WERI-Rb-1 (cell line): Measurements from ENCODE around the gene BIN1.
A peak's percentile ranks its signal among the peaks of the same experiment; 100 is the strongest.

Experiments
- DNase-seq: peaks from one replicate; pipeline ENCODE4 v3.0.0-alpha.2; 2020
- H3K27ac ChIP-seq: fragments of 250-450 bp; sonication (Bioruptor Pico); 2 replicates; pipeline ENCODE4 v1.5.1; 2020; ENCODE audit warnings: mild to moderate bottlenecking, moderate library complexity
- H3K27me3 ChIP-seq: fragments of 250-450 bp; sonication (Bioruptor Pico); 2 replicates; pipeline ENCODE4 v1.5.1; 2021; ENCODE audit warnings: mild to moderate bottlenecking, low read depth, moderate library complexity; ENCODE audit not compliant: insufficient read depth, severe bottlenecking
- H3K36me3 ChIP-seq: fragments of 250-450 bp; sonication (Bioruptor Pico); 2 replicates; pipeline ENCODE4 v1.5.1; 2020; ENCODE audit warnings: mild to moderate bottlenecking, moderate library complexity
- H3K4me3 ChIP-seq: 2 replicates; pipeline ENCODE4 v1.5.1; 2011; ENCODE audit warnings: low read depth, mild to moderate bottlenecking, control low read depth, low read length
- H3K9me3 ChIP-seq: fragments of 250-450 bp; sonication (Bioruptor Pico); 2 replicates; pipeline ENCODE4 v1.5.1; 2021; ENCODE audit warnings: mild to moderate bottlenecking, moderate library complexity; ENCODE audit not compliant: severe bottlenecking
- CTCF ChIP-seq: IDR thresholded peaks from 2 replicates; pipeline ENCODE4 v1.5.1; 2011; ENCODE audit warnings: low read depth, mild to moderate bottlenecking, control low read depth, inconsistent platforms, low read length

The BIN1 gene

GRCh38 chr2:127074358-127074757 lies 32.6 kb downstream of the BIN1 start:
- H3K27me3 ChIP-seq = no peaks in the 10 kb centered on the region
- H3K4me3 ChIP-seq = no peak overlapping the region
- DNase-seq = no peak
- TF ChIP-seq CTCF = no peak
- peak overlapping the region; percentile 51 for H3K27ac ChIP-seq
- H3K36me3 ChIP-seq = peaks cover 48% of the 10 kb centered on the region
- no peaks in the 10 kb centered on the region for H3K9me3 ChIP-seq

DNA sequence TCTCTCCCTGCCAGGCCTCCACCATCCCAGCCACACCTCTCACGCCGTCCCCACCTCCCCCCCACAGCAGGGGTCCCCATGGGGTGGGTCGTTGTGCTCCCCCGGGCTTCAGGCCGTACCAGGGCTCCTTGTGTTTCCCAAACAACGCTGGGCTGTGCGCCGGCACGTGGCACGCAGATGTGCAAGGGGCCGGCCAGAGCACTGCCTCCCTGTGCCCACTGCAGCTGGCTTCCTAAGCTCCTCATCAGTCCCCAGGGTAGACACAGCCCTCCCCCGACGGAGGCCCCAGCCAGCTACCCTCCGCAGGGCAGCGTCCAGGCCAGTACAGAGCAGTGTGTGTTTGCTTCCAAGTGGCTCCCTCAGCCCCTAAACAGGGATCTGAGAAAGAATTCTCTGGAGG lies 34.0 kb downstream of the BIN1 start:
- Histone ChIP-seq H3K4me3 (no peak overlapping the region), H3K27ac (no peak overlapping the region; the same call in 1 of the 2 replicates), H3K36me3 (peaks cover 57% of the 10 kb centered on the region), H3K27me3 (no peaks in the 10 kb centered on the region), H3K9me3 (no peaks in the 10 kb centered on the region)
- DNase-seq = no peak
- TF ChIP-seq CTCF = no peak

- no peak for TF ChIP-seq CTCF
- no peaks in the 10 kb centered on the region for H3K27me3 ChIP-seq
Measured at GRCh38 chr2:127072396-127072795, 34.6 kb downstream of the BIN1 start.

GRCh38 chr2:127071901-127072328 lies 35.0 kb downstream of the BIN1 start:
- TF ChIP-seq CTCF = peak; percentile 38
- Histone ChIP-seq H3K27me3 (no peaks in the 10 kb centered on the region), H3K4me3 (no peak overlapping the region), H3K9me3 (no peaks in the 10 kb centered on the region), H3K27ac (no peak overlapping the region; the same call in 1 of the 2 replicates), H3K36me3 (peaks cover 66% of the 10 kb centered on the region)
- DNase-seq = no peak

More at GRCh38 chr2:127072396-127072795, 34.6 kb downstream of the BIN1 start:
- Histone ChIP-seq H3K27ac (no peak overlapping the region; the same call in 1 of the 2 replicates), H3K4me3 (no peak overlapping the region), H3K36me3 (peaks cover 63% of the 10 kb centered on the region), H3K9me3 (no peaks in the 10 kb centered on the region)
- no peak for DNase-seq

DNA sequence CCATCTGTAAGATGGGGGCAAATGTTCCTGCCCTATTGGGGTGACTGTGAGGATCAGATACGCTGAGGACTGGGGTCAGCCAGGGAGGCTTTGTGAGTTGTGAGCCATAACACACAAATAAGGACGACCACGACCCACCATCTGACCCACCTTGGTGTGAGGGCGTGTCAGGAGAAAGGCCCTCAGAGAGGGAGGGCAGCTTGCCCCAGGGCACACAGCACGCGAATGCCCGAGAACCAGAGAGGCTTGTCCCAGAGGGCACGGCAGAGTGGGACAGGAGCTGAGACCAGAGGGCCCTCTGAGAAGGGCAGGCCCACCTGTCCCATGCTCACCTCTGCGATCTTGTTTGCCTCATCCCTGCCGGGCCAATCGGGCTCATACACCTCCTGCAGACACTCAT lies 36.7 kb downstream of the BIN1 start:
- peaks cover 76% of the 10 kb centered on the region for H3K36me3 ChIP-seq
- no peaks in the 10 kb centered on the region for H3K9me3 ChIP-seq
- no peak for TF ChIP-seq CTCF
- no peaks in the 10 kb centered on the region for H3K27me3 ChIP-seq
- no peak for DNase-seq
- H3K4me3 ChIP-seq = no peak overlapping the region
- H3K27ac ChIP-seq = no peak overlapping the region

GRCh38 chr2:127069536-127069935 lies 37.4 kb downstream of the BIN1 start:
- DNase-seq = no peak
- no peaks in the 10 kb centered on the region for H3K27me3 ChIP-seq
- no peak overlapping the region for H3K27ac ChIP-seq
- H3K4me3 ChIP-seq = no peak overlapping the region
- no peaks in the 10 kb centered on the region for H3K9me3 ChIP-seq
- no peak for TF ChIP-seq CTCF
- peaks cover 75% of the 10 kb centered on the region for H3K36me3 ChIP-seq
